Measurements from ENCODE around the gene FHL3. TPM values are rescaled to one million over a fixed set of nuclear protein-coding genes. Genes with fewer than 3 reads are reported as not detected.
A peak's percentile ranks its signal among the peaks of the same experiment; 100 is the strongest.
"Not testable (repeated sequence)": the region's sequence is repeated elsewhere in the genome, so short reads cannot be mapped to it uniquely, and the experiment has no call there.

FHL3 gene
- total RNA-seq, 1 donor from 2014 or later, result 23.4 TPM

GRCh38 chr1:38034871-38035270 lies 29.6 kb upstream of the FHL3 start:
- no peak for DNase-seq

GRCh38 chr1:38032992-38033391 lies 27.7 kb upstream of the FHL3 start:
- not testable (repeated sequence) for DNase-seq

- no peak for DNase-seq
These were observed 26.2 kb upstream of the FHL3 start for GRCh38 chr1:38031513-38031866.

- no peak for DNase-seq
These were observed 25.5 kb upstream of the FHL3 start for GRCh38 chr1:38030596-38031512.

- no peak for DNase-seq
These were observed 24.6 kb upstream of the FHL3 start for GRCh38 chr1:38029685-38030511.

GRCh38 chr1:38029081-38029681 lies 23.9 kb upstream of the FHL3 start:
- DNase-seq, result no peak

- no peak for DNase-seq
These were observed 23.4 kb upstream of the FHL3 start for GRCh38 chr1:38028671-38029070.

- no peak for DNase-seq
These were observed 22.8 kb upstream of the FHL3 start for GRCh38 chr1:38028105-38028591.

GRCh38 chr1:38027201-38028104 lies 22.1 kb upstream of the FHL3 start:
- no peak for DNase-seq

GRCh38 chr1:38026592-38027200 lies 21.4 kb upstream of the FHL3 start:
- peak; percentile 34 for DNase-seq

- no peak for DNase-seq
These were observed 20.4 kb upstream of the FHL3 start for GRCh38 chr1:38025664-38026063.

GRCh38 chr1:38025233-38025632 lies 19.9 kb upstream of the FHL3 start:
- no peak for DNase-seq

- no peak for DNase-seq
These were observed 17.5 kb upstream of the FHL3 start for GRCh38 chr1:38022810-38023209.

- no peak for DNase-seq
These were observed 16.7 kb upstream of the FHL3 start for GRCh38 chr1:38021969-38022368.

- no peak for DNase-seq
These were observed 15.1 kb upstream of the FHL3 start for GRCh38 chr1:38020396-38020795.

GRCh38 chr1:38018864-38019343 lies 13.6 kb upstream of the FHL3 start:
- peak; percentile 4 for DNase-seq

GRCh38 chr1:38015978-38016725 lies 10.8 kb upstream of the FHL3 start:
- peak; percentile 40 for DNase-seq

GRCh38 chr1:38014724-38015424 lies 9.6 kb upstream of the FHL3 start:
- DNase-seq, result no peak

GRCh38 chr1:38014171-38014570 lies 8.9 kb upstream of the FHL3 start:
- DNase-seq, result no peak

GRCh38 chr1:38013227-38013622 lies 7.9 kb upstream of the FHL3 start:
- DNase-seq, result no peak
